H1 (cell line): ENCODE data around the gene ATG5. TPM values are rescaled to one million over a fixed set of nuclear protein-coding genes. Genes with fewer than 3 reads are reported as not detected.

Source experiments
- CTCF ChIA-PET: fragments of 300-600 bp; sonication (Branson Sonifier 250); formaldehyde crosslinking; loops from one replicate; lab custom pipeline; 2021; ENCODE audit not compliant: partially characterized antibody; lab: Charles Lee
- POLR2A ChIA-PET: fragments of 300-600 bp; sonication (Branson Sonifier 250); formaldehyde crosslinking; loops from one replicate; lab custom pipeline; 2021; ENCODE audit warnings: inconsistent platforms; ENCODE audit not compliant: partially characterized antibody; lab: Charles Lee
- DNase-seq, 2 experiments: peaks; one replicate each; pipeline versions ENCODE4 v3.0.0 to v3.0.0-alpha.2; 2010 to 2022; ENCODE audit warnings: low spot score in 2 of 2, low read depth in 1 of 2, mixed read lengths in 1 of 2
- FAIRE-seq: peaks from 2 replicates; lab custom pipeline; 2011; peaks lifted over from hg19 to GRCh38; lab: Jason Lieb, UNC
- H2AFZ ChIP-seq: 2 replicates; pipeline ENCODE4 v1.8.1; 2012; ENCODE audit warnings: low read length, inconsistent platforms
- H2AK5ac ChIP-seq: 2 replicates; pipeline ENCODE4 v1.6.1; 2013; ENCODE audit warnings: low read depth, low read length
- H2BK120ac ChIP-seq: replicated peaks from 2 replicates; pipeline ENCODE3; 2013; ENCODE audit warnings: low read depth, low read length, inconsistent platforms
- H2BK12ac ChIP-seq: 2 replicates; pipeline ENCODE4 v1.6.1; 2013; ENCODE audit warnings: low read depth, low read length
- H2BK15ac ChIP-seq: 2 replicates; pipeline ENCODE4 v1.6.1; 2013; ENCODE audit warnings: low read length
- H2BK20ac ChIP-seq: 2 replicates; pipeline ENCODE4 v1.6.1; 2013; ENCODE audit warnings: low read length
- H2BK5ac ChIP-seq: 2 replicates; pipeline ENCODE4 v1.6.1; 2013; ENCODE audit warnings: low read depth, low read length
- H3K14ac ChIP-seq: 2 replicates; pipeline ENCODE4 v1.6.1; 2013; ENCODE audit warnings: inconsistent platforms; ENCODE audit not compliant: insufficient read length
- H3K18ac ChIP-seq: 2 replicates; pipeline ENCODE4 v1.6.1; 2013; ENCODE audit warnings: low read length; ENCODE audit errors: extremely low read depth
- H3K23ac ChIP-seq: 2 replicates; pipeline ENCODE4 v1.6.1; 2013; ENCODE audit warnings: inconsistent platforms; ENCODE audit not compliant: insufficient read length
- H3K23me2 ChIP-seq: 2 replicates; pipeline ENCODE4 v1.6.1; 2013; ENCODE audit warnings: low read depth, low read length
- H3K27ac ChIP-seq: 2 replicates; pipeline ENCODE4 v1.6.1; 2011; ENCODE audit warnings: low read depth, low read length, inconsistent platforms
- H3K27me3 ChIP-seq, 4 experiments: replicated peaks in 1 of 4; 1 replicate in 1 of 4; 2 replicates in 3 of 4; pipeline versions ENCODE4 v1.6.1 to v1.8.1; 2011 to 2013; ENCODE audit warnings: low read length in 3 of 4, mild to moderate bottlenecking in 3 of 4, inconsistent platforms in 2 of 4, mixed read lengths in 2 of 4, moderate library complexity in 1 of 4; ENCODE audit not compliant: control insufficient read depth in 3 of 4, insufficient read depth in 3 of 4; ENCODE audit errors: extremely low read depth in 1 of 4
- H3K36me3 ChIP-seq, 4 experiments: 2 replicates each; pipeline versions ENCODE4 v1.6.1 to v1.8.1; 2011 to 2013; ENCODE audit warnings: mild to moderate bottlenecking in 4 of 4, low read length in 3 of 4, moderate library complexity in 2 of 4, control low read depth in 1 of 4, inconsistent platforms in 1 of 4; ENCODE audit not compliant: insufficient read depth in 4 of 4, control insufficient read depth in 2 of 4
- H3K4ac ChIP-seq: replicated peaks from 2 replicates; pipeline ENCODE3; 2013; ENCODE audit warnings: low read length, low read depth, mixed read lengths, inconsistent platforms; ENCODE audit not compliant: insufficient read length
- H3K4me1 ChIP-seq, 4 experiments: replicated peaks in 1 of 4; 1 replicate in 1 of 4; 2 replicates in 3 of 4; pipeline versions ENCODE4 v1.6.1 to v1.8.1; 2011 to 2013; ENCODE audit warnings: low read length in 3 of 4, inconsistent platforms in 2 of 4, mixed read lengths in 1 of 4; ENCODE audit not compliant: insufficient read depth in 4 of 4, control insufficient read depth in 3 of 4
- H3K4me2 ChIP-seq, 2 experiments: 2 replicates each; pipeline versions ENCODE4 v1.6.1 to v1.8.1; 2011 to 2013; ENCODE audit warnings: low read depth in 2 of 2, low read length in 2 of 2, control low read depth in 1 of 2, inconsistent platforms in 1 of 2, mild to moderate bottlenecking in 1 of 2; ENCODE audit not compliant: insufficient read depth in 1 of 2
- H3K4me3 ChIP-seq, 4 experiments: fragments of 200-600, 300-600 bp in 1 of 4; sonication (generic), shearing (Covaris generic), sonication (Bioruptor Twin) in 1 of 4; 2 replicates each; pipeline versions ENCODE4 v1.5.1 to v1.8.1; 2011 to 2016; ENCODE audit warnings: low read length in 4 of 4, low read depth in 3 of 4, control low read depth in 2 of 4, inconsistent platforms in 2 of 4, mild to moderate bottlenecking in 2 of 4, mixed read lengths in 1 of 4, moderate library complexity in 1 of 4; ENCODE audit not compliant: insufficient read depth in 2 of 4; ENCODE audit errors: extremely low read depth in 1 of 4
- H3K56ac ChIP-seq: replicated peaks from 2 replicates; pipeline ENCODE3; 2013; ENCODE audit warnings: low read depth, mild to moderate bottlenecking, mixed read lengths, low read length, inconsistent platforms; ENCODE audit not compliant: insufficient read length
- H3K79me1 ChIP-seq: 2 replicates; pipeline ENCODE4 v1.6.1; 2013; ENCODE audit warnings: low read depth, low read length, control low read depth
- H3K79me2 ChIP-seq, 2 experiments: 2 replicates each; pipeline versions ENCODE4 v1.6.1 to v1.8.1; 2012 to 2013; ENCODE audit warnings: low read length in 2 of 2, mild to moderate bottlenecking in 2 of 2, inconsistent platforms in 1 of 2; ENCODE audit not compliant: insufficient read depth in 2 of 2, control insufficient read depth in 1 of 2
- H3K9ac ChIP-seq, 4 experiments: replicated peaks in 1 of 4; 1 replicate in 1 of 4; 2 replicates in 3 of 4; pipeline versions ENCODE4 v1.6.1 to v1.8.1; 2011 to 2013; ENCODE audit warnings: low read depth in 3 of 4, low read length in 3 of 4, control low read depth in 2 of 4, mild to moderate bottlenecking in 2 of 4, moderate library complexity in 2 of 4, inconsistent platforms in 1 of 4; ENCODE audit errors: extremely low read depth in 1 of 4
- H3K9me3 ChIP-seq, 2 experiments: 2 replicates each; pipeline versions ENCODE4 v1.6.1 to v1.8.1; 2012 to 2013; ENCODE audit warnings: mild to moderate bottlenecking in 2 of 2, moderate library complexity in 2 of 2, control low read depth in 1 of 2, inconsistent platforms in 1 of 2, low read depth in 1 of 2, low read length in 1 of 2, mixed read lengths in 1 of 2; ENCODE audit not compliant: insufficient read depth in 2 of 2
- H4K20me1 ChIP-seq, 2 experiments: replicated peaks in 1 of 2; 2 replicates each; pipeline versions ENCODE3 to v1.8.1; 2011 to 2013; ENCODE audit warnings: inconsistent platforms in 2 of 2, low read length in 2 of 2, mild to moderate bottlenecking in 1 of 2; ENCODE audit not compliant: insufficient read depth in 2 of 2, control insufficient read depth in 1 of 2
- H4K5ac ChIP-seq: 2 replicates; pipeline ENCODE4 v1.6.1; 2013; ENCODE audit warnings: low read length, low read depth, mixed read lengths, inconsistent platforms; ENCODE audit not compliant: insufficient read length
- H4K8ac ChIP-seq: 2 replicates; pipeline ENCODE4 v1.8.0; 2013; ENCODE audit warnings: mild to moderate bottlenecking, moderate library complexity, low read length, inconsistent platforms; ENCODE audit not compliant: insufficient read depth; ENCODE audit errors: extremely low read depth
- H4K91ac ChIP-seq: replicated peaks from 2 replicates; pipeline ENCODE3; 2013; ENCODE audit warnings: low read length, mixed read lengths, inconsistent platforms; ENCODE audit not compliant: insufficient read length
- EZH2 ChIP-seq: fragments of 200-600 bp; sonication (generic); IDR thresholded peaks from 2 replicates; pipeline ENCODE4 v1.7.1; 2012; ENCODE audit warnings: low read depth, mild to moderate bottlenecking, moderate library complexity, low read length, inconsistent platforms; ENCODE audit not compliant: severe bottlenecking
- MAFK ChIP-seq: IDR thresholded peaks from 2 replicates; pipeline ENCODE4 v1.6.1; 2012; ENCODE audit warnings: low read depth, mild to moderate bottlenecking, improper control_type of control experiment, low read length
- RAD21 ChIP-seq, 2 experiments: IDR thresholded peaks in 1 of 2; conservative IDR thresholded peaks in 1 of 2; 2 replicates each; pipeline ENCODE4 v1.6.1; 2011; ENCODE audit warnings: low read depth in 2 of 2, low read length in 2 of 2, improper control_type of control experiment in 1 of 2, inconsistent platforms in 1 of 2, mild to moderate bottlenecking in 1 of 2, moderate library complexity in 1 of 2
- RNF2 ChIP-seq: fragments of 200-900, 300-1000 bp; sonication (generic); IDR thresholded peaks from 2 replicates; pipeline ENCODE4 v1.7.1; 2016; ENCODE audit warnings: borderline replicate concordance, low read depth, mild to moderate bottlenecking, antibody characterized with exemption, low read length; ENCODE audit not compliant: poor library complexity, severe bottlenecking; ENCODE audit errors: missing control alignments
- WGBS, 2 experiments: shearing (Covaris generic) in 1 of 2; methylation state at CpG; one replicate each; pipeline versions ENCODE4 v1.1.6 to v1.1.7; 2013 to 2015; ENCODE audit warnings: low lambda C conversion rate in 2 of 2, mixed read lengths in 2 of 2, inconsistent platforms in 1 of 2, low coverage in 1 of 2, missing lambda C conversion rate in 1 of 2; ENCODE audit not compliant: insufficient replicate concordance in 2 of 2, insufficient coverage in 1 of 2, insufficient read length in 1 of 2; ENCODE audit errors: extremely low coverage in 1 of 2, missing lambda C conversion rate in 1 of 2; 5-methylcytosine and 5-hydroxymethylcytosine counted together
- polyA plus RNA-seq, 7 experiments: library from polyadenylated mRNA; depleted of rRNA in 3 of 7; stranded (reverse) in 5 of 7; unstranded in 2 of 7; fragments of >200 nt in 5 of 7; fragments of 200-250 nt in 2 of 7; gene quantifications; 1 replicate in 5 of 7; 2 replicates in 1 of 7; 4 replicates in 1 of 7; pipeline versions ENCODE4 v1.2.1 to v1.2.3, GENCODE V29; 2011 to 2013; ENCODE audit warnings: missing spikeins in 2 of 7, mixed read lengths in 2 of 7
- total RNA-seq: library from RNA; stranded (reverse); fragmentation: NEBNext Ultra II Directional; extraction: Animal tissue kit (Norgen Biotek cat#: 25700); gene quantifications from 2 replicates; pipeline ENCODE4 v1.2.1, GENCODE V29; 2021

ATG5 gene
- total and polyA plus RNA-seq, 2 of the 8 experiments (the other 6 are each of a cell fraction or from before 2014, with no cell fraction given) = 18.2 to 39.0 TPM

DNA sequence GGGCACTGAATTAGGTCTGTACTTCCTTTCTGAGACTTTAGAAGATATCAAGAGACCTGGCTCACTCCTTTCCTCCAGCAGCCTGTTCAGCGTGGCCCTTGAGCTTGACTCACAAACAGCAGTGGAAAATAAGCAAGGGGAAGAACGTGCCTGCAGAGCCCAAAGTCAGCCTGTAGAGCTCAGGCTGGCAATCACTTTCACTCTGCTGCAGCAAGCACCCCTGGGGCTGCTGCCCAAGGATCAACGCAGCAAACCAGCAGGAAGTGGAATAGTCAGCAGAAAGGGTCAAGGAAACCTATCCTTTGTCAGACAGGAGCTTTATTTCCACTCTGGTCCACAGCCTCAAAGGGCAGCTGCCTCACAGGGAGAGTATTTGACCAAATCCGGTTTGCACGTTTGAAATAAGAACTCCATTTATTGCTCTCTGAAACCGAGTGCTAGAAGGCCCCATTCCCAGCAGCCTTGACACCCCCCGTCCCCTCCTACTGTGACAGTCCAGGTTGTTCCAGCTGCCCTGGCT lies 162.1 kb downstream of the ATG5 start:
- 49% methylated on average over 7 of the region's 7 CpGs; no CpG with 5 or more reads in 1 of the 2 experiments for WGBS, 2 experiments
- H3K79me2 ChIP-seq = no peaks in the 10 kb centered on the region
- no peaks in the 10 kb centered on the region for H4K20me1 ChIP-seq
- H3K4ac ChIP-seq = no peak overlapping the region
- H3K36me3 ChIP-seq = no peaks in the 10 kb centered on the region
- no peak overlapping the region for H3K23ac ChIP-seq
- H3K56ac ChIP-seq = no peak overlapping the region
- no peak overlapping the region for H2BK120ac ChIP-seq
- ChIA-PET POLR2A (interaction anchor here (1.0 kb wide), 1 partner anchor 9 kb away, joined by 3 read pairs; no protein-coding TSS in a partner anchor), CTCF (interaction anchor here (0.6 to 2.7 kb wide), 12 partner anchors 9 to 174 kb away, joined by 3 to 9 read pairs (median 4); partner anchors contain the start of gene PRDM1)
- no peak overlapping the region for H3K9ac ChIP-seq
- peaks cover 10 to 18% (median 13%) of the 10 kb centered on the region in 4 experiments for H3K4me1 ChIP-seq
- TF ChIP-seq EZH2 (no peak), RAD21 (IDR thresholded peaks at IDR 0.05 in 1 of 2, conservative IDR thresholded peaks at IDR 0.05 in 1 of 2; ENCODE audit: low read depth in 2 of 2, low read length in 2 of 2) (peak in 1 of 2 experiments; percentile 20; a peak in 1 of 4 replicates), RNF2 (no peak), MAFK (peak; percentile 49; the same call in 1 of the 2 replicates)
- H2BK5ac ChIP-seq = no peak overlapping the region
- no peak overlapping the region for H3K27ac ChIP-seq
- DNase-seq (no peak), FAIRE-seq (peak; percentile 73)
- H2AFZ ChIP-seq = peak overlapping the region; percentile 65; the same call in 1 of the 2 replicates
- H2BK15ac ChIP-seq = peak overlapping the region; percentile 53; the same call in 1 of the 2 replicates
- H4K91ac ChIP-seq = peak overlapping the region; percentile 22
- H2BK12ac ChIP-seq = peak overlapping the region; percentile 56; the same call in 1 of the 2 replicates
- no peaks in the 10 kb centered on the region; a peak in 1 of 7 replicates for H3K27me3 ChIP-seq
- H4K5ac ChIP-seq = no peak overlapping the region
- H3K23me2 ChIP-seq = no peaks in the 10 kb centered on the region
- H3K4me3 ChIP-seq = no peak overlapping the region
- no peak overlapping the region for H3K14ac ChIP-seq
- H2AK5ac ChIP-seq = no peak overlapping the region
- H4K8ac ChIP-seq = no peak overlapping the region
- H3K79me1 ChIP-seq = no peaks in the 10 kb centered on the region
- no peak overlapping the region; the same call in 1 of the 2 replicates for H3K18ac ChIP-seq
- H2BK20ac ChIP-seq = peak overlapping the region; percentile 69; the same call in 1 of the 2 replicates
- no peak overlapping the region for H3K4me2 ChIP-seq
- H3K9me3 ChIP-seq = no peaks in the 10 kb centered on the region
